ENCODE data around the gene CCRL2. TPM values are rescaled to one million over a fixed set of nuclear protein-coding genes. Genes with fewer than 3 reads are reported as not detected.

CCRL2 gene
- total and polyA plus RNA-seq, 9 of the 15 experiments (the other 6 are each of a cell fraction or from before 2014, with no cell fraction given) = 3.4 to 5.7 (median 4.0) TPM

GRCh38 chr3:46416125-46416810, 9.2 kb downstream of the CCRL2 start (continued):
- TF ChIP-seq ZBTB40 (IDR thresholded peaks at IDR 0.05) = no peak
- no peak for TF ChIP-seq ZBTB40 (CRISPR knock-in tag; IDR thresholded peaks at IDR 0.05)
- TF ChIP-seq, protein P1, sequence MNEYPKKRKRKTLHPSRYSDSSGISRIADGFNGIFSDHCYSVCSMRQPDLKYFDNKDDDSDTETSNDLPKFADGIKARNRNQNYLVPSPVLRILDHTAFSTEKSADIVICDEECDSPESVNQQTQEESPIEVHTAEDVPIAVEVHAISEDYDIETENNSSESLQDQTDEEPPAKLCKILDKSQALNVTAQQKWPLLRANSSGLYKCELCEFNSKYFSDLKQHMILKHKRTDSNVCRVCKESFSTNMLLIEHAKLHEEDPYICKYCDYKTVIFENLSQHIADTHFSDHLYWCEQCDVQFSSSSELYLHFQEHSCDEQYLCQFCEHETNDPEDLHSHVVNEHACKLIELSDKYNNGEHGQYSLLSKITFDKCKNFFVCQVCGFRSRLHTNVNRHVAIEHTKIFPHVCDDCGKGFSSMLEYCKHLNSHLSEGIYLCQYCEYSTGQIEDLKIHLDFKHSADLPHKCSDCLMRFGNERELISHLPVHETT (CRISPR knock-in tag; conservative IDR thresholded peaks at IDR 0.05 in 1 of 2, IDR thresholded peaks at IDR 0.05 in 1 of 2) = no peak
- no peak for TF ChIP-seq CCNT2 (IDR thresholded peaks at IDR 0.05; ENCODE audit: borderline replicate concordance, extremely low read depth, insufficient read length, low read depth, low read length)
- no peak for TF ChIP-seq OTX1 (CRISPR knock-in tag; IDR thresholded peaks at IDR 0.05)
